Stimulated activated CD4-positive, alpha-beta T cell treated with anti-CD3 and anti-CD28 coated beads, Interleukin-2, amount 100 ng/mL, for 48 hours (primary cell): ENCODE measurements around the gene ZBTB17.
"Not testable (repeated sequence)": the region's sequence is repeated elsewhere in the genome, so short reads cannot be mapped to it uniquely, and the experiment has no call there.

Experiments
- DNase-seq, 2 donors: peaks; one replicate each; pipeline ENCODE4 v3.0.0-alpha.2; 2020

The ZBTB17 gene

GRCh38 chr1:15934211-15935055 lies 41.5 kb downstream of the ZBTB17 start:
- DNase-seq, result no peak

- DNase-seq, result no peak
These were observed 42.2 kb downstream of the ZBTB17 start for GRCh38 chr1:15933684-15934083.

GRCh38 chr1:15932612-15933011 lies 43.3 kb downstream of the ZBTB17 start:
- DNase-seq, result no peak

GRCh38 chr1:15931884-15932283 lies 44.0 kb downstream of the ZBTB17 start:
- DNase-seq, result no peak

- DNase-seq, result no peak
These were observed 44.5 kb downstream of the ZBTB17 start for GRCh38 chr1:15931401-15931800.

- DNase-seq, result no peak
These were observed 46.6 kb downstream of the ZBTB17 start for GRCh38 chr1:15928971-15929965.

- not testable (repeated sequence) for DNase-seq
These were observed 49.5 kb downstream of the ZBTB17 start for GRCh38 chr1:15926448-15926847.

- DNase-seq, result no peak
These were observed 52.7 kb downstream of the ZBTB17 start for GRCh38 chr1:15923241-15923640.

- peak; percentile 49 to 59 for DNase-seq
These were observed 56.8 kb downstream of the ZBTB17 start for GRCh38 chr1:15918962-15919715.

- no peak for DNase-seq
These were observed 59.0 kb downstream of the ZBTB17 start for GRCh38 chr1:15916916-15917315.

GRCh38 chr1:15916417-15916816 lies 59.5 kb downstream of the ZBTB17 start:
- no peak for DNase-seq

GRCh38 chr1:15915991-15916390 lies 59.9 kb downstream of the ZBTB17 start:
- DNase-seq, result no peak

- DNase-seq, result not testable (repeated sequence)
These were observed 62.3 kb downstream of the ZBTB17 start for GRCh38 chr1:15913607-15914006.

GRCh38 chr1:15911927-15912326 lies 64.0 kb downstream of the ZBTB17 start:
- DNase-seq, result no peak

- DNase-seq, result no peak
These were observed 64.8 kb downstream of the ZBTB17 start for GRCh38 chr1:15911141-15911540.

GRCh38 chr1:15908597-15908996 lies 67.3 kb downstream of the ZBTB17 start:
- no peak for DNase-seq

- no peak for DNase-seq
These were observed 73.0 kb downstream of the ZBTB17 start for GRCh38 chr1:15902882-15903281.

GRCh38 chr1:15900662-15901279 lies 75.1 kb downstream of the ZBTB17 start:
- DNase-seq, result no peak

GRCh38 chr1:15899266-15899665 lies 76.6 kb downstream of the ZBTB17 start:
- DNase-seq, result no peak

GRCh38 chr1:15896841-15897610 lies 78.9 kb downstream of the ZBTB17 start:
- DNase-seq, result not testable (repeated sequence)

GRCh38 chr1:15895233-15895632 lies 80.7 kb downstream of the ZBTB17 start:
- DNase-seq, result no peak
